T-helper 22 cell (primary cell): ENCODE data around the gene DYRK4.
A peak's percentile ranks its signal among the peaks of the same experiment; 100 is the strongest.

Source experiments
- DNase-seq: peaks from one replicate; pipeline ENCODE4 v3.0.0-alpha.2; 2020; ENCODE audit warnings: low read depth

DYRK4 gene

GRCh38 chr12:4626543-4626942 is 64.5 kb downstream of the DYRK4 start:
- no peak for DNase-seq

GRCh38 chr12:4628406-4628805 is 66.4 kb downstream of the DYRK4 start:
- DNase-seq = no peak

- no peak for DNase-seq
Measured at GRCh38 chr12:4630262-4630661, 68.3 kb downstream of the DYRK4 start.

GRCh38 chr12:4643747-4644146 is 81.7 kb downstream of the DYRK4 start:
- no peak for DNase-seq

GRCh38 chr12:4645023-4645422 is 83.0 kb downstream of the DYRK4 start:
- DNase-seq = no peak

- no peak for DNase-seq
Measured at GRCh38 chr12:4648104-4648500, 86.1 kb downstream of the DYRK4 start.

GRCh38 chr12:4648501-4649357 is 86.7 kb downstream of the DYRK4 start, which contains the start of the genes AKAP3 and NDUFA9:
Gene AKAP3, minus strand, starts transcription at chr12:4649051. Its CDS starts 10,855 bp downstream, at chr12:4638196.
Gene NDUFA9, plus strand, starts transcription at chr12:4649114. Its CDS starts 13 bp downstream, at chr12:4649127.
- DNase-seq = peak; percentile 64

- no peak for DNase-seq
Measured at GRCh38 chr12:4649358-4649661, 87.3 kb downstream of the DYRK4 start.

GRCh38 chr12:4653257-4653656 is 91.2 kb downstream of the DYRK4 start:
- no peak for DNase-seq

GRCh38 chr12:4653691-4654090 is 91.7 kb downstream of the DYRK4 start:
- no peak for DNase-seq
